ENCODE measurements around the gene GLIPR1L2.

GLIPR1L2 gene

GRCh38 chr12:75481013-75481705 lies 90.3 kb downstream of the GLIPR1L2 start:
- TF ChIP-seq SNAI2 (CRISPR knock-in tag; IDR thresholded peaks at IDR 0.05): no peak
- no peak for TF ChIP-seq CREB5 (CRISPR knock-in tag; IDR thresholded peaks at IDR 0.05; ENCODE audit: low read depth)
- TF ChIP-seq ZNF70 (CRISPR knock-in tag; IDR thresholded peaks at IDR 0.05): no peak
- no peak for TF ChIP-seq ZNF565 (CRISPR knock-in tag; conservative IDR thresholded peaks at IDR 0.05; ENCODE audit: low read depth)
- no peak for TF ChIP-seq ARNTL (CRISPR knock-in tag; IDR thresholded peaks at IDR 0.05; ENCODE audit: borderline replicate concordance, low read depth)
- TF ChIP-seq ZFP30 (CRISPR knock-in tag; IDR thresholded peaks at IDR 0.05): no peak
- no peak for TF ChIP-seq TOX (CRISPR knock-in tag; IDR thresholded peaks at IDR 0.05; ENCODE audit: borderline replicate concordance)
- no peak for TF ChIP-seq TCF4 (CRISPR knock-in tag; IDR thresholded peaks at IDR 0.05; ENCODE audit: borderline replicate concordance)
- no peak for TF ChIP-seq ZNF8 (CRISPR knock-in tag; IDR thresholded peaks at IDR 0.05)
- TF ChIP-seq OSR1 (CRISPR knock-in tag; IDR thresholded peaks at IDR 0.05): no peak
- TF ChIP-seq RARB (CRISPR knock-in tag; IDR thresholded peaks at IDR 0.05): no peak
- no peak for TF ChIP-seq ISL1 (CRISPR knock-in tag; IDR thresholded peaks at IDR 0.05)
- TF ChIP-seq, protein P1, sequence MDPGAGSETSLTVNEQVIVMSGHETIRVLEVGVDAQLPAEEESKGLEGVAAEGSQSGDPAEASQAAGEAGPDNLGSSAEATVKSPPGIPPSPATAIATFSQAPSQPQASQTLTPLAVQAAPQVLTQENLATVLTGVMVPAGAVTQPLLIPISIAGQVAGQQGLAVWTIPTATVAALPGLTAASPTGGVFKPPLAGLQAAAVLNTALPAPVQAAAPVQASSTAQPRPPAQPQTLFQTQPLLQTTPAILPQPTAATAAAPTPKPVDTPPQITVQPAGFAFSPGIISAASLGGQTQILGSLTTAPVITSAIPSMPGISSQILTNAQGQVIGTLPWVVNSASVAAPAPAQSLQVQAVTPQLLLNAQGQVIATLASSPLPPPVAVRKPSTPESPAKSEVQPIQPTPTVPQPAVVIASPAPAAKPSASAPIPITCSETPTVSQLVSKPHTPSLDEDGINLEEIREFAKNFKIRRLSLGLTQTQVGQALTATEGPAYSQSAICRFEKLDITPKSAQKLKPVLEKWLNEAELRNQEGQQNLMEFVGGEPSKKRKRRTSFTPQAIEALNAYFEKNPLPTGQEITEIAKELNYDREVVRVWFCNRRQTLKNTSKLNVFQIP (CRISPR knock-in tag; IDR thresholded peaks at IDR 0.05; ENCODE audit: borderline replicate concordance, low read depth): no peak
- TF ChIP-seq ZC3H10 (CRISPR knock-in tag; IDR thresholded peaks at IDR 0.05): no peak
- TF ChIP-seq ZFP3 (CRISPR knock-in tag; IDR thresholded peaks at IDR 0.05): no peak
- TF ChIP-seq BACH2 (CRISPR knock-in tag; IDR thresholded peaks at IDR 0.05; ENCODE audit: borderline replicate concordance): no peak
- no peak for TF ChIP-seq CSDC2 (CRISPR knock-in tag; IDR thresholded peaks at IDR 0.05)
- TF ChIP-seq, protein P2, sequence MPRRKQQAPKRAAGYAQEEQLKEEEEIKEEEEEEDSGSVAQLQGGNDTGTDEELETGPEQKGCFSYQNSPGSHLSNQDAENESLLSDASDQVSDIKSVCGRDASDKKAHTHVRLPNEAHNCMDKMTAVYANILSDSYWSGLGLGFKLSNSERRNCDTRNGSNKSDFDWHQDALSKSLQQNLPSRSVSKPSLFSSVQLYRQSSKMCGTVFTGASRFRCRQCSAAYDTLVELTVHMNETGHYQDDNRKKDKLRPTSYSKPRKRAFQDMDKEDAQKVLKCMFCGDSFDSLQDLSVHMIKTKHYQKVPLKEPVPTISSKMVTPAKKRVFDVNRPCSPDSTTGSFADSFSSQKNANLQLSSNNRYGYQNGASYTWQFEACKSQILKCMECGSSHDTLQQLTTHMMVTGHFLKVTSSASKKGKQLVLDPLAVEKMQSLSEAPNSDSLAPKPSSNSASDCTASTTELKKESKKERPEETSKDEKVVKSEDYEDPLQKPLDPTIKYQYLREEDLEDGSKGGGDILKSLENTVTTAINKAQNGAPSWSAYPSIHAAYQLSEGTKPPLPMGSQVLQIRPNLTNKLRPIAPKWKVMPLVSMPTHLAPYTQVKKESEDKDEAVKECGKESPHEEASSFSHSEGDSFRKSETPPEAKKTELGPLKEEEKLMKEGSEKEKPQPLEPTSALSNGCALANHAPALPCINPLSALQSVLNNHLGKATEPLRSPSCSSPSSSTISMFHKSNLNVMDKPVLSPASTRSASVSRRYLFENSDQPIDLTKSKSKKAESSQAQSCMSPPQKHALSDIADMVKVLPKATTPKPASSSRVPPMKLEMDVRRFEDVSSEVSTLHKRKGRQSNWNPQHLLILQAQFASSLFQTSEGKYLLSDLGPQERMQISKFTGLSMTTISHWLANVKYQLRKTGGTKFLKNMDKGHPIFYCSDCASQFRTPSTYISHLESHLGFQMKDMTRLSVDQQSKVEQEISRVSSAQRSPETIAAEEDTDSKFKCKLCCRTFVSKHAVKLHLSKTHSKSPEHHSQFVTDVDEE (CRISPR knock-in tag; IDR thresholded peaks at IDR 0.05): no peak
- peak; percentile 11 for ATAC-seq

DNA sequence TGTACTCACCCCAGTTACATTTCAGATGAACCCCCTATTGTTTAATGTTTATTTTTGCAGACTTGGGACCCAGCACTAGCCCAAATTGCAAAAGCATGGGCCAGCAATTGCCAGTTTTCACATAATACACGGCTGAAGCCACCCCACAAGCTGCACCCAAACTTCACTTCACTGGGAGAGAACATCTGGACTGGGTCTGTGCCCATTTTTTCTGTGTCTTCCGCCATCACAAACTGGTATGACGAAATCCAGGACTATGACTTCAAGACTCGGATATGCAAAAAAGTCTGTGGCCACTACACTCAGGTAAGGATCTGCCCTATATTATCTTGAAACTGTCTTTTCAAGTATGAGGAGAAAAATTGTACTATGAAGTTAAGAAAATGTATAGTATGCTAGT lies 90.9 kb downstream of the GLIPR1L2 start:
- ATAC-seq: no peak
- no peak for TF ChIP-seq CSRNP3 (CRISPR knock-in tag; IDR thresholded peaks at IDR 0.05)
- TF ChIP-seq SNAI2 (CRISPR knock-in tag; IDR thresholded peaks at IDR 0.05): no peak
- TF ChIP-seq, protein P3, sequence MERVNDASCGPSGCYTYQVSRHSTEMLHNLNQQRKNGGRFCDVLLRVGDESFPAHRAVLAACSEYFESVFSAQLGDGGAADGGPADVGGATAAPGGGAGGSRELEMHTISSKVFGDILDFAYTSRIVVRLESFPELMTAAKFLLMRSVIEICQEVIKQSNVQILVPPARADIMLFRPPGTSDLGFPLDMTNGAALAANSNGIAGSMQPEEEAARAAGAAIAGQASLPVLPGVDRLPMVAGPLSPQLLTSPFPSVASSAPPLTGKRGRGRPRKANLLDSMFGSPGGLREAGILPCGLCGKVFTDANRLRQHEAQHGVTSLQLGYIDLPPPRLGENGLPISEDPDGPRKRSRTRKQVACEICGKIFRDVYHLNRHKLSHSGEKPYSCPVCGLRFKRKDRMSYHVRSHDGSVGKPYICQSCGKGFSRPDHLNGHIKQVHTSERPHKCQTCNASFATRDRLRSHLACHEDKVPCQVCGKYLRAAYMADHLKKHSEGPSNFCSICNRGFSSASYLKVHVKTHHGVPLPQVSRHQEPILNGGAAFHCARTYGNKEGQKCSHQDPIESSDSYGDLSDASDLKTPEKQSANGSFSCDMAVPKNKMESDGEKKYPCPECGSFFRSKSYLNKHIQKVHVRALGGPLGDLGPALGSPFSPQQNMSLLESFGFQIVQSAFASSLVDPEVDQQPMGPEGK (CRISPR knock-in tag; IDR thresholded peaks at IDR 0.05; ENCODE audit: borderline replicate concordance): no peak
- no peak for TF ChIP-seq BACH2 (CRISPR knock-in tag; IDR thresholded peaks at IDR 0.05; ENCODE audit: borderline replicate concordance)
- TF ChIP-seq CSDC2 (CRISPR knock-in tag; IDR thresholded peaks at IDR 0.05): no peak
- no peak for TF ChIP-seq GLIS3 (CRISPR knock-in tag; IDR thresholded peaks at IDR 0.05)
- no peak for TF ChIP-seq PPARA (CRISPR knock-in tag; IDR thresholded peaks at IDR 0.05; ENCODE audit: borderline replicate concordance)
- no peak for TF ChIP-seq RARB (CRISPR knock-in tag; IDR thresholded peaks at IDR 0.05)
- no peak for TF ChIP-seq TOX (CRISPR knock-in tag; IDR thresholded peaks at IDR 0.05; ENCODE audit: borderline replicate concordance)
- TF ChIP-seq ZNF70 (CRISPR knock-in tag; IDR thresholded peaks at IDR 0.05): no peak
- no peak for TF ChIP-seq CREB5 (CRISPR knock-in tag; IDR thresholded peaks at IDR 0.05; ENCODE audit: low read depth)

Data from SK-N-SH treated with all-trans-retinoic acid at 6 μM for 48 hours (cell line).